HL-60 (cell line): ENCODE results near the gene TMEM79.

Source experiments
- DNase-seq, 2 experiments: peaks; one replicate each; pipeline ENCODE4 v3.0.0-alpha.2; 2010 to 2020; ENCODE audit warnings: low read depth in 1 of 2, low spot score in 1 of 2
- H3K27ac ChIP-seq: fragments of 250-450 bp; sonication (Bioruptor Pico); replicated peaks from 2 replicates; pipeline ENCODE4 v1.5.1; 2020; ENCODE audit warnings: mild to moderate bottlenecking, moderate library complexity
- H3K27me3 ChIP-seq: fragments of 250-450 bp; sonication (Bioruptor Pico); 2 replicates; pipeline ENCODE4 v1.5.1; 2021; ENCODE audit warnings: mild to moderate bottlenecking, moderate library complexity; ENCODE audit not compliant: insufficient read depth, poor library complexity, severe bottlenecking
- H3K4me3 ChIP-seq: replicated peaks from 2 replicates; pipeline ENCODE4 v1.5.1; 2011; ENCODE audit warnings: mild to moderate bottlenecking, control low read depth, low read length; ENCODE audit not compliant: insufficient read depth
- CTCF ChIP-seq: IDR thresholded peaks from one replicate; pipeline ENCODE4 v1.5.1; 2011; ENCODE audit warnings: low read length, control low read depth, inconsistent platforms; ENCODE audit not compliant: insufficient read depth
- GABPA ChIP-seq: IDR thresholded peaks from 2 replicates; pipeline ENCODE4 v1.6.1; 2012; ENCODE audit warnings: low read depth
- POLR2AphosphoS5 ChIP-seq: IDR thresholded peaks from 2 replicates; pipeline ENCODE4 v1.6.1; 2012; ENCODE audit warnings: low read depth
- REST ChIP-seq: IDR thresholded peaks from 2 replicates; pipeline ENCODE4 v1.6.1; 2012; ENCODE audit warnings: low read depth; ENCODE audit not compliant: insufficient replicate concordance
- SPI1 ChIP-seq: IDR thresholded peaks from 2 replicates; pipeline ENCODE4 v1.6.1; 2012; ENCODE audit warnings: low read depth, mild to moderate bottlenecking, borderline replicate concordance

The TMEM79 gene

GRCh38 chr1:156263288-156263655 lies 20.9 kb upstream of the TMEM79 start:
- no peak overlapping the region for H3K27ac ChIP-seq
- no peak for DNase-seq
- no peak overlapping the region for H3K4me3 ChIP-seq

GRCh38 chr1:156266051-156266450 lies 18.1 kb upstream of the TMEM79 start:
- no peak for DNase-seq
- H3K27me3 ChIP-seq: no peaks in the 10 kb centered on the region
- H3K4me3 ChIP-seq: no peak overlapping the region
- no peak overlapping the region for H3K27ac ChIP-seq
- no peak for TF ChIP-seq GABPA
- no peak for TF ChIP-seq POLR2AphosphoS5

More at GRCh38 chr1:156263288-156263655, 20.9 kb upstream of the TMEM79 start:
- H3K27me3 ChIP-seq: no peaks in the 10 kb centered on the region
- TF ChIP-seq REST: no peak
- TF ChIP-seq POLR2AphosphoS5: no peak
- TF ChIP-seq GABPA: no peak
- TF ChIP-seq CTCF: no peak
- no peak for TF ChIP-seq SPI1

- no peak for TF ChIP-seq SPI1
- TF ChIP-seq GABPA: no peak
- no peak for TF ChIP-seq POLR2AphosphoS5
- TF ChIP-seq REST: no peak
- TF ChIP-seq CTCF: no peak
Observed at GRCh38 chr1:156268336-156268735, 15.8 kb upstream of the TMEM79 start.

GRCh38 chr1:156270314-156270713 lies 13.8 kb upstream of the TMEM79 start:
- TF ChIP-seq GABPA (no peak), SPI1 (no peak), REST (no peak), CTCF (no peak), POLR2AphosphoS5 (no peak)
- no peak for DNase-seq
- no peak overlapping the region for H3K27ac ChIP-seq
- H3K27me3 ChIP-seq: no peaks in the 10 kb centered on the region
- no peak overlapping the region for H3K4me3 ChIP-seq

More at GRCh38 chr1:156268336-156268735, 15.8 kb upstream of the TMEM79 start:
- Histone ChIP-seq H3K27ac (no peak overlapping the region), H3K4me3 (no peak overlapping the region), H3K27me3 (no peaks in the 10 kb centered on the region)
- no peak for DNase-seq
